D721Med (cell line): Measurements from ENCODE around the gene B3GALT5.

Source experiments
- DNase-seq: peaks from one replicate; pipeline ENCODE4 v3.0.0; 2011; ENCODE audit warnings: low spot score; ENCODE audit not compliant: insufficient read length
- FAIRE-seq: peaks from 2 replicates; lab custom pipeline; 2011; peaks lifted over from hg19 to GRCh38; lab: Jason Lieb, UNC
- CTCF ChIP-seq: IDR thresholded peaks from 2 replicates; pipeline ENCODE4 v1.5.1; 2012; ENCODE audit warnings: mild to moderate bottlenecking, control low read depth; ENCODE audit not compliant: insufficient read depth; ENCODE audit errors: missing control alignments

B3GALT5 gene

GRCh38 chr21:39604951-39605350, 7.8 kb upstream of the B3GALT5 start:
- TF ChIP-seq CTCF = no peak
- no peak for DNase-seq
- FAIRE-seq = no peak

GRCh38 chr21:39610703-39611102, 2.0 kb upstream of the B3GALT5 start:
- FAIRE-seq = no peak
- no peak for TF ChIP-seq CTCF
- no peak for DNase-seq

GRCh38 chr21:39611551-39612190, 1.1 kb upstream of the B3GALT5 start:
- TF ChIP-seq CTCF = no peak
- DNase-seq (no peak), FAIRE-seq (no peak)

GRCh38 chr21:39613041-39613934, 548 bp downstream of the B3GALT5 start:
- no peak for TF ChIP-seq CTCF
- FAIRE-seq (no peak), DNase-seq (no peak)

- DNase-seq = no peak
- FAIRE-seq = no peak
- no peak for TF ChIP-seq CTCF
These were observed 3.6 kb downstream of the B3GALT5 start for GRCh38 chr21:39616211-39616772.

GRCh38 chr21:39620856-39621255, 8.1 kb downstream of the B3GALT5 start:
- DNase-seq (no peak), FAIRE-seq (no peak)
- TF ChIP-seq CTCF = no peak
